ENCODE measurements around the gene CLASP1. TPM values are rescaled to one million over a fixed set of nuclear protein-coding genes. Genes with fewer than 3 reads are reported as not detected.

Gene CLASP1
- total and polyA plus RNA-seq, 2 experiments from 2014 or later, result 20.1 to 45.9 TPM

DNA sequence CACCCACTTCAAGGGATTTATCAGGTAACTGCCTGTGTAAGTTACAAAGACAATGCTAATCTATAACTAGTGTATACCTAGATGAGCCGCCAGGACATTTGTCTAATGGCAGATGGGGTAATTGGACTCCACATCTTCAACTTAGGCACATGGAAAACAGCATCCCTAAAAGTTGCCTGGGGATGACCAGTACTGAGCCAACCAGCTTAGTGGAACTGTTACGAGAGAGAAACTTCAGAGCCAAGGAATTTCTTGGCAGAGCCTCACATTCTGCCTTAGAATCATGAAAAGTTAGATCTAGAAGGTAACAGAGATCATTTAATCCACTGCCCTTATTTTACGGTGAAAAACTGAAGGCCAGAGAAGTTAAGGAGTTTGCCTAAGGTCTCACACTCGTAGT, 15.5 kb upstream of the CLASP1 start:
- no peaks in the 10 kb centered on the region for H3K4me1 ChIP-seq (ENCODE audit: insufficient read depth)
- H3K27ac ChIP-seq, result no peak overlapping the region
- 92% methylated on average over 4 of the region's 4 CpGs for WGBS (ENCODE audit: low lambda C conversion rate, missing lambda C conversion rate)
- H3K36me3 ChIP-seq (replicated peaks; ENCODE audit: insufficient read depth, low read depth), result no peaks in the 10 kb centered on the region
- TF ChIP-seq, protein P1, sequence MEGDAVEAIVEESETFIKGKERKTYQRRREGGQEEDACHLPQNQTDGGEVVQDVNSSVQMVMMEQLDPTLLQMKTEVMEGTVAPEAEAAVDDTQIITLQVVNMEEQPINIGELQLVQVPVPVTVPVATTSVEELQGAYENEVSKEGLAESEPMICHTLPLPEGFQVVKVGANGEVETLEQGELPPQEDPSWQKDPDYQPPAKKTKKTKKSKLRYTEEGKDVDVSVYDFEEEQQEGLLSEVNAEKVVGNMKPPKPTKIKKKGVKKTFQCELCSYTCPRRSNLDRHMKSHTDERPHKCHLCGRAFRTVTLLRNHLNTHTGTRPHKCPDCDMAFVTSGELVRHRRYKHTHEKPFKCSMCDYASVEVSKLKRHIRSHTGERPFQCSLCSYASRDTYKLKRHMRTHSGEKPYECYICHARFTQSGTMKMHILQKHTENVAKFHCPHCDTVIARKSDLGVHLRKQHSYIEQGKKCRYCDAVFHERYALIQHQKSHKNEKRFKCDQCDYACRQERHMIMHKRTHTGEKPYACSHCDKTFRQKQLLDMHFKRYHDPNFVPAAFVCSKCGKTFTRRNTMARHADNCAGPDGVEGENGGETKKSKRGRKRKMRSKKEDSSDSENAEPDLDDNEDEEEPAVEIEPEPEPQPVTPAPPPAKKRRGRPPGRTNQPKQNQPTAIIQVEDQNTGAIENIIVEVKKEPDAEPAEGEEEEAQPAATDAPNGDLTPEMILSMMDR (IDR thresholded peaks at IDR 0.05; ENCODE audit: poor library complexity), result no peak
- TF ChIP-seq EZH2 (IDR thresholded peaks at IDR 0.05; ENCODE audit: borderline replicate concordance) (no peak), EZH2phosphoT487 (IDR thresholded peaks at IDR 0.05; ENCODE audit: low read depth, severe bottlenecking, unreplicated experiment) (no peak)
- H3K27me3 ChIP-seq, result no peaks in the 10 kb centered on the region
- no peak overlapping the region for H3K4me3 ChIP-seq
- no peaks in the 10 kb centered on the region for H3K79me2 ChIP-seq
- no peak overlapping the region for H2AFZ ChIP-seq
- H3K9me3 ChIP-seq (ENCODE audit: low read depth), result no peaks in the 10 kb centered on the region
- H4K20me1 ChIP-seq (ENCODE audit: insufficient read depth, poor library complexity, severe bottlenecking), result no peaks in the 10 kb centered on the region
- no peak for DNase-seq (ENCODE audit: low spot score)
- H3K4me2 ChIP-seq, result no peak overlapping the region
- H3K9me2 ChIP-seq (replicated peaks; ENCODE audit: insufficient read depth), result no peaks in the 10 kb centered on the region

DNA sequence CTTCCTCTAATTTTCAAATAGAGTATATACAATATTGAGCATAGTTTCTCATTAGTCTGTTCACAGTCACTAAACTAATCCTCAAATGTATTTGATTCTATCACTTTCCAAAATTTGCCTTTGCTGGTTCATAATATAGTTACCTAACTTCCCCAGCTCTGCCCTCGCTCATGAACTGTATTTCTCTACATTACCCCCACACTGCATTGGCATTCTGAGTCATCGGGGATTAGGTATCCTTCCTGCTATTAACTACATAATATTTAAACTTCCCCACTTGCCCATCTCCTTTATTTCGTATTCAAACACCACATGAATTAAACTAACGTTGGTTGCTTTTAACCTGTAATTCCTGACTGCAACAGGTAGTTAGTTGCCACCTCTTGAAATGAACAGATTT, 14.8 kb upstream of the CLASP1 start:
- Histone ChIP-seq H3K9me3 (ENCODE audit: low read depth) (no peaks in the 10 kb centered on the region), H3K4me3 (no peak overlapping the region), H3K27ac (no peak overlapping the region), H3K27me3 (no peaks in the 10 kb centered on the region), H4K20me1 (ENCODE audit: insufficient read depth, poor library complexity, severe bottlenecking) (no peaks in the 10 kb centered on the region), H3K4me2 (no peak overlapping the region), H3K79me2 (no peaks in the 10 kb centered on the region), H3K9me2 (replicated peaks; ENCODE audit: insufficient read depth) (no peaks in the 10 kb centered on the region), H3K36me3 (replicated peaks; ENCODE audit: insufficient read depth, low read depth) (no peaks in the 10 kb centered on the region), H2AFZ (no peak overlapping the region), H3K4me1 (ENCODE audit: insufficient read depth) (no peaks in the 10 kb centered on the region)
- TF ChIP-seq EZH2phosphoT487 (IDR thresholded peaks at IDR 0.05; ENCODE audit: low read depth, severe bottlenecking, unreplicated experiment), result no peak
- DNase-seq (ENCODE audit: low spot score), result no peak
- WGBS (ENCODE audit: low lambda C conversion rate, missing lambda C conversion rate), result 94% methylated on average over 4 of the region's 4 CpGs

DNA sequence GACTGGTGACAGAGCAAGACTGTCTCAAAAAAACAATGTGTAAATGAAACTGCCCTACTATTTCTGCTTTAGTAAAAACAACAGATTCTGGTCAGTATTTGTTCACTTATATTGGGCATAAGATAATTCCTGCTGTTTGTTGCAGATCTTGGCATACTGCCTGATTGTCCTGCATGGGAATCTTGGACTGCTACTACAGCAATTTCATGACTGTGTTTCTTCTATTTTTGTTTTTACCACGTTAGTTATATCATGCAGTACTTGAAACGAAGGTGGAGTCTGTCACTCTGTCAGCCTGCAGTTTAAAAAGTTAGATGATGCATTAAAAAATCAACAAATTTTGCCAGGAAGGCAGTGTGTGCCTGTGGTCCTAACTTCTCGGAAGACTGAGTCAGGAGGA, 14.2 kb upstream of the CLASP1 start:
- H3K79me2 ChIP-seq, result no peaks in the 10 kb centered on the region
- no peaks in the 10 kb centered on the region for H3K4me1 ChIP-seq (ENCODE audit: insufficient read depth)
- no peak overlapping the region for H3K4me2 ChIP-seq
- TF ChIP-seq EZH2phosphoT487 (IDR thresholded peaks at IDR 0.05; ENCODE audit: low read depth, severe bottlenecking, unreplicated experiment) (no peak), EZH2 (IDR thresholded peaks at IDR 0.05; ENCODE audit: borderline replicate concordance) (no peak)
- TF ChIP-seq, protein P1 (IDR thresholded peaks at IDR 0.05; ENCODE audit: poor library complexity), result no peak
- no peak overlapping the region for H3K4me3 ChIP-seq
- no peaks in the 10 kb centered on the region for H3K27me3 ChIP-seq
- H2AFZ ChIP-seq, result no peak overlapping the region
- no peaks in the 10 kb centered on the region for H4K20me1 ChIP-seq (ENCODE audit: insufficient read depth, poor library complexity, severe bottlenecking)
- H3K27ac ChIP-seq, result no peak overlapping the region
- no peak for DNase-seq (ENCODE audit: low spot score)
- 89% methylated on average over 3 of the region's 3 CpGs for WGBS (ENCODE audit: low lambda C conversion rate, missing lambda C conversion rate)
- no peaks in the 10 kb centered on the region for H3K9me2 ChIP-seq (replicated peaks; ENCODE audit: insufficient read depth)
- no peaks in the 10 kb centered on the region for H3K36me3 ChIP-seq (replicated peaks; ENCODE audit: insufficient read depth, low read depth)
- no peaks in the 10 kb centered on the region for H3K9me3 ChIP-seq (ENCODE audit: low read depth)

DNA sequence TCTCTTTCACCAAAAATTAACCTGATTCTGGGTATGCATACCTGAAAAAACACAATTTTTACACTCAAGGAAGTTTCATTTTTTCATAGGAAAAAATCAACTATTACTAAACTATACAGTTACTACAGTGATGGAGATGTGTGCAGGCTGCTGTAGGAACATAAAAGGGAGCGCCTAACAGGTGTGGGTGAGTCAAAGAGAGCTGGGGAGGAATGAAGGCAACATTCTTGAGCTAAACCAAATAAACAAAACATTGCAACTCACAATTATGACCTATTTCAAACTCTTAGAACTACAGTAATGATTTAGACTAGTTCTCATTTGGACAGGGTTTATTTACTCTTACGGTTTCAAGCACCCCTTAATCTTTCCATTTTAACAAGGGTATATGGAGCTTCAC, 13.4 kb upstream of the CLASP1 start:
- DNase-seq (ENCODE audit: low spot score), result no peak
- TF ChIP-seq, protein P1 (IDR thresholded peaks at IDR 0.05; ENCODE audit: poor library complexity), result no peak
- TF ChIP-seq EZH2phosphoT487 (IDR thresholded peaks at IDR 0.05; ENCODE audit: low read depth, severe bottlenecking, unreplicated experiment) (no peak), EZH2 (IDR thresholded peaks at IDR 0.05; ENCODE audit: borderline replicate concordance) (no peak)
- H3K4me2 ChIP-seq, result no peak overlapping the region
- H2AFZ ChIP-seq, result no peak overlapping the region
- no peaks in the 10 kb centered on the region for H3K4me1 ChIP-seq (ENCODE audit: insufficient read depth)
- H3K79me2 ChIP-seq, result no peaks in the 10 kb centered on the region
- H3K36me3 ChIP-seq (replicated peaks; ENCODE audit: insufficient read depth, low read depth), result no peaks in the 10 kb centered on the region
- no peaks in the 10 kb centered on the region for H4K20me1 ChIP-seq (ENCODE audit: insufficient read depth, poor library complexity, severe bottlenecking)
- no peak overlapping the region for H3K4me3 ChIP-seq
- no peak overlapping the region for H3K27ac ChIP-seq
- H3K27me3 ChIP-seq, result no peaks in the 10 kb centered on the region
- WGBS (ENCODE audit: low lambda C conversion rate, missing lambda C conversion rate), result 98% methylated on average over 2 of the region's 2 CpGs
- H3K9me3 ChIP-seq (ENCODE audit: low read depth), result no peaks in the 10 kb centered on the region
- no peaks in the 10 kb centered on the region for H3K9me2 ChIP-seq (replicated peaks; ENCODE audit: insufficient read depth)

Measured in hepatocyte (in vitro differentiated cells).